ENCODE results near the gene ARHGEF11.

The ARHGEF11 gene

DNA sequence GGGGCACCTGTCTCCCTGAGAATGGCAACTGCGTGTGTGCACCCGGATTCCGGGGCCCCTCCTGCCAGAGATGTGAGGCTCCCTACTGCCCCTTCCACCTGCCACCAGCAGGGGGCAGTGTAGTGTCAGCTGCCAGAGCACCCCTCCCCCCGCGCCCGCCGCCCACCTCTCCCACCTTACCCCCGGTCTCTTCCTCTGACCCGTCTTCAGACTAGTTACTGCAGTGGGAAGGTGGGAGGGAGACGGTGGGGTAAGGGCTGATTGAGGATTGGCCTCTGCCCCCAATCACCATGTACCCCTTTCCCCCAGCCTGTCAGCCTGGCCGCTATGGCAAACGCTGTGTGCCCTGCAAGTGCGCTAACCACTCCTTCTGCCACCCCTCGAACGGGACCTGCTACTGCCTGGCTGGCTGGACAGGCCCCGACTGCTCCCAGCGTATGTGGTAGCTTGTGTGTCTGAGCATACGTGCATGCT lies 135.2 kb downstream of the ARHGEF11 start:
- DNase-seq (ENCODE audit: low read depth in 2 of 2): peak; percentile 37 to 61

DNA sequence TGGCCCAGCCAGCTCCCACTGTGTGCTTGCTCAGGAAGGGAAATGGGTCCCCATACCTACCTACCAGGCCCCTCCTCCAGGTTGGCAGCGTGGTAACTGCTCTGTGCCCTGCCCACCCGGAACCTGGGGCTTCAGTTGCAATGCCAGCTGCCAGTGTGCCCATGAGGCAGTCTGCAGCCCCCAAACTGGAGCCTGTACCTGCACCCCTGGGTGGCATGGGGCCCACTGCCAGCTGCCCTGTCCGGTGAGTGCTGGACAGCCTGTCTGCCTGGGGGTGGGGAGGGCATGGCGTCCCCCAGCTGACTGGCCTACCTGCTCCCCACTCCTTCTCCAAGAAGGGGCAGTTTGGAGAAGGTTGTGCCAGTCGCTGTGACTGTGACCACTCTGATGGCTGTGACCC lies 135.9 kb downstream of the ARHGEF11 start:
- DNase-seq (ENCODE audit: low read depth in 2 of 2): no peak

DNA sequence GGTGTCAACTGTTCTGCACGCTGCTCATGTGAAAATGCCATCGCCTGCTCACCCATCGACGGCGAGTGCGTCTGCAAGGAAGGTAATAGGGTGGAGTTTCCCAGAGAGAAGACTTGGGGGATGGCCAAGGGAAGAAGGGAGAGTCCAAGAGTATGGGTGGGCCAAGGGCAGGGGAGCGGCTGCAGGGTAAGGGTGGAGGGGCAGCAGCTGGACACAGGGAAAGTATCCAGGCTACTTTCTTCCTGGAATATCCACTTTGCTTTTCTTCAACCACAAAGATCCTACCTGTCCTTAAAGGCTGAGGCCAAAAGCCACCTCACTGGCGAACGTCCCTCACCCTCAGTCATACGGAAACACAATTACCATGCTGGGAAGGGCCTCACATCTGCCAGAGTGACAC lies 136.6 kb downstream of the ARHGEF11 start:
- no peak for DNase-seq (ENCODE audit: low read depth in 2 of 2)

GRCh38 chr1:156908541-156908940 lies 137.0 kb downstream of the ARHGEF11 start:
- no peak for DNase-seq (ENCODE audit: low read depth in 2 of 2)

- no peak for DNase-seq (ENCODE audit: low read depth in 2 of 2)
Measured at GRCh38 chr1:156906206-156906906, 139.2 kb downstream of the ARHGEF11 start.

GRCh38 chr1:156905651-156906050 lies 139.9 kb downstream of the ARHGEF11 start:
- DNase-seq (ENCODE audit: low read depth in 2 of 2): no peak

DNA sequence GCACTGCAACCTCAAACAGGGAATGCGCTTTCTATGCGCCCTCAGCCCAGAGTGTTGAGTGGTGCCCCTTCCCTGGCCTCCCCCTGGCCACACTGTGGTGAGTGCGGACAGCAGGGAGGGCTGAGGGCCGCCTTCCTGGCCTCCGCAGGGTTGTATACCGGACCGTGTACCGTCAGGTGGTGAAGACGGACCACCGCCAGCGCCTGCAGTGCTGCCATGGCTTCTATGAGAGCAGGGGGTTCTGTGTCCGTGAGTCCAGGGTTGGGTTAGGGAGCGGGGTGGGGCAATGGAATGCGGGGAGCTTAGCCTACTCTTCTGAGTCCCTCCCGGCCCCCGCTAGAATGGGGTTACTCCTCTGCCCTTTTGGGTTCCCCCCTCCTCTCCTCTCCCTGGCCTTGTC lies 140.4 kb downstream of the ARHGEF11 start:
- no peak for DNase-seq (ENCODE audit: low read depth in 2 of 2)

GRCh38 chr1:156904187-156904959 lies 141.2 kb downstream of the ARHGEF11 start:
- no peak for DNase-seq (ENCODE audit: low read depth in 2 of 2)

DNA sequence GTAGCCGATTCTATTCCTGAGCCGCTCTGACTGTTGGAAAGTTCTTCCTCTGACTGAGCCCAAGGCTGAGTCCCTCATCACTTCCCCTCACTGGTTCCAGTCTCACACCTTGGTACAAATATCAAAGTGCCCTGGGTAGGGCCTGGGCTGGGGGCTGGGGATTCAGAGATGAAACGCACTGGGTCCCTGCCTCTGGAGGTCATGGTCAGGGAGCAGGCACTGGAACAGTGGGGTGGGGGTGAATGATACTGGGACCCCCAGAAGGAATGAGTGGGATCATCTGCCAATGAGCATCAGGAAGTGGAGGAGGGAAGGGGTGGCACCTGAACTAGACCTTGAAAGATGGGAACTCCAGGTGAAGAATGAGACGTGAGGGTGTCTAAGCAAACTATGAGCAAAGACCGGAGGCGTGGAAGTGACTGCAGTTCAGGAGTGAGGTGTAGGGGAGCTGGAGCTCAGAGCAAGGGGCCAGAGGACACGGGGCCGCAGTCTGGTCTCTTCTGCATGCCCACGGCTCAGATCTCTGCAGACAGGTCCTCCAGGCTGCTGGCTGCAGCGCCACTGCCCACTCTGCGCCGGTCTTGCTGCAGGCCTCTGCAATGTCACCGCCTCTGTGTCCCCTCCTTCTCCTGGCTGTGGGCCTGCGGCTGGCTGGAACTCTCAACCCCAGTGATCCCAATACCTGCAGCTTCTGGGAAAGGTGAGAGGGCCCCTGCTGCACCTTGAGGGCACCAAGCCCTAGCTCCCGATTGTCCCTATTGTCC lies 142.0 kb downstream of the ARHGEF11 start:
- DNase-seq (ENCODE audit: low read depth in 2 of 2): no peak

- no peak for DNase-seq (ENCODE audit: low read depth in 2 of 2)
Measured at GRCh38 chr1:156901966-156902915, 143.3 kb downstream of the ARHGEF11 start.

GRCh38 chr1:156901590-156901900 lies 144.0 kb downstream of the ARHGEF11 start:
- no peak for DNase-seq (ENCODE audit: low read depth in 2 of 2)

GRCh38 chr1:156900896-156901589 lies 144.5 kb downstream of the ARHGEF11 start:
- DNase-seq (ENCODE audit: low read depth in 2 of 2): no peak

GRCh38 chr1:156899956-156900718 lies 145.4 kb downstream of the ARHGEF11 start:
- no peak for DNase-seq (ENCODE audit: low read depth in 2 of 2)

DNA sequence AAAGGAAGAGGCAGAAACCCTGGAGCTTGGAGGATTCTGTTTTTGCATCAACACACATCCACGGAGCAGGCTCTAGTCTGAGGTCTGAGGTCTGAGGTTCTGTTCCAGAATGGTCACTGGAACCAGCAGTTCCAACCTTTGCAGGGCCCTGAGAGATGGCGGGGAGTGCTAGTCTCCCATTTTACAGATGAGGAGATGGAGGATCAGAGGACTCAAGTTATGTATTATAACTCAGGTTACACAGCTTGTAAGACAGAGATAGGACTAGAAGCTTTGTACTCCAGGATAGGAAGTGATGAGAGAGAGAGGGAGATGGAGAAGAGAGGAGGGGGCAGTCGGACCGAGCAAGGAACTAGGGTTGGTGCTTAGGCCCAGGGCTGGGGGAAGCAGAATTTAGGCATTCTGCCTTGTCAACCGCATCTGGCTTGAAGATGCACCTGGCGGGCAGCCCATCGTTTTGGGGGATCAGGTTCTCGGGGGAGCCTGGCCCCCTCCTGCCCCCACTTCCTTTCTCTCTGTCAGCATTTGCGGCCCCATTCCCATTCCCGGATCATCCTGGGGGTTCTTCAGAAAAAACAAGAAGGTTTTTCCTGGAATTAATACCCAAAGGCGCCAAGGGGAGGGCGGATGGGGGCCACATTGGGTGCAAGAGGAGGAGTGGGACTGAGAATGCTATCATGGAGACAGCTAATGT lies 146.4 kb downstream of the ARHGEF11 start:
- no peak for DNase-seq (ENCODE audit: low read depth in 2 of 2)

DNA sequence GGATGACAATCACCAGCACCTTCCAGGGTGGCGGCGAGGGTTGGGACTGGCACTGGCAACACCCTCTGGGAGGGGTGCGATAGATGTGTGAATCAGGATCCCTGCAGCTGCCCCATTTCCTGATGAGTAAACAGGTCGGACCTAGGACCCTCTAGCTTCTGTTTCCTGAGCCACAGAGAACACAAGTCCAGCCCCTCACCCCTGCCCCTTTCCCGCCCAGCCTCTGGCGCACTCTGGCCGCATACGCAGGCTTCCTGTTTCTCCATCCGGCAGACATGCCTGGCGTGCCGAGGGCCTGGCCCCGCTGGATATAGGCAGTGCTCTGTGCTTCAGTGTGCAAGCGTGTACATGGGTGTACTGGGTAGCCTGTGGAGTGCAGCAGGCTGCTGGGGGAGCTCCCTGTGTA lies 147.4 kb downstream of the ARHGEF11 start:
- no peak for DNase-seq (ENCODE audit: low read depth in 2 of 2)

GRCh38 chr1:156897078-156897825 lies 148.3 kb downstream of the ARHGEF11 start:
- DNase-seq (ENCODE audit: low read depth in 2 of 2): no peak

DNA sequence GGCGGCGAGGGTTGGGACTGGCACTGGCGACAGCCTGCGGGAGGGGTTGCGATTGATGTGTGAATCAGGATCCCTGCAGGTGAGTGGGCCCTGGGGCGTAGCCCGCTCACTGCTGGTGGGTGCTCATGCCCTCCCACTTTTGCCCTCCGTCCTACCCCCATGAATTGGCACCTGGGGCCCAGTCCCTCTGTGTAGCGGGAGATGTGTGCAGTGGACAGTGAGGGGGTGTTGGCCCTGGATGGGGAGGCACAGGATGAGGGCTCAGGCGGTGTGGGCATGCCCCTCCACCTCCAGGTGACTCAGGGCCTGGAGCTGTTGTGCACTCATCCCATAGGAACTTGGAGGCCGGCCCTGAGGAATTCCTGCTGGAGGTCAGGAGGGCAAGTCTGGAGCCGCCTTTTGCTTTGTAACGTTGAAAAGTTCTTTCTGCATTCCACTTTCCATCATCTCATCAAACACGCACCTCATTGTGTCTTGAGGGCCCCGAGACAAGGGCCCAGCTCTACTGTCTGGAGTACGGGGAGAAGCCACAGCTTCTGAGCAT lies 149.0 kb downstream of the ARHGEF11 start:
- no peak for DNase-seq (ENCODE audit: low read depth in 2 of 2)

- no peak for DNase-seq (ENCODE audit: low read depth in 2 of 2)
Measured at GRCh38 chr1:156895927-156896326, 149.6 kb downstream of the ARHGEF11 start.

GRCh38 chr1:156895455-156895812 lies 150.1 kb downstream of the ARHGEF11 start:
- no peak for DNase-seq (ENCODE audit: low read depth in 2 of 2)

Measured in activated CD4-positive, alpha-beta T cell treated with anti-CD3 and anti-CD28 coated beads for 24 hours (primary cell).